Keratinocyte (primary cell): ENCODE data around the gene DLX1. TPM values are rescaled to one million over a fixed set of nuclear protein-coding genes. Genes with fewer than 3 reads are reported as not detected.

ENCODE experiments used
- DNase-seq: peaks from one replicate; pipeline ENCODE4 v3.0.0-alpha.2; 2011; ENCODE audit warnings: low read depth, missing footprints, low spot score
- FAIRE-seq: peaks from 2 replicates; lab custom pipeline; 2011; peaks lifted over from hg19 to GRCh38; lab: Jason Lieb, UNC
- H2AFZ ChIP-seq: 2 replicates; pipeline ENCODE4 v1.6.0; 2012; ENCODE audit warnings: low read length, control low read depth, inconsistent platforms; ENCODE audit not compliant: control insufficient read depth
- H3K27ac ChIP-seq: 2 replicates; pipeline ENCODE4 v1.5.1; 2011; ENCODE audit warnings: low read length; ENCODE audit not compliant: control insufficient read depth, insufficient read depth
- H3K27me3 ChIP-seq: 3 replicates; pipeline ENCODE4 v1.6.0; 2011; ENCODE audit warnings: low read length; ENCODE audit not compliant: control insufficient read depth, insufficient read depth; ENCODE audit errors: extremely low read depth
- H3K36me3 ChIP-seq, 2 experiments: 2 replicates in 1 of 2; 3 replicates in 1 of 2; pipeline ENCODE4 v1.5.1; 2011; ENCODE audit warnings: low read length in 2 of 2, mild to moderate bottlenecking in 1 of 2; ENCODE audit not compliant: control insufficient read depth in 2 of 2, insufficient read depth in 2 of 2; ENCODE audit errors: extremely low read depth in 1 of 2
- H3K4me1 ChIP-seq: 3 replicates; pipeline ENCODE4 v1.5.1; 2011; ENCODE audit warnings: low read length; ENCODE audit not compliant: control insufficient read depth, insufficient read depth; ENCODE audit errors: extremely low read depth
- H3K4me2 ChIP-seq: 3 replicates; pipeline ENCODE4 v1.6.0; 2011; ENCODE audit warnings: low read depth, low read length; ENCODE audit not compliant: control insufficient read depth, insufficient read depth; ENCODE audit errors: extremely low read depth
- H3K4me3 ChIP-seq, 3 experiments: fragments of 200-600 bp in 1 of 3; sonication (generic) in 1 of 3; 2 replicates in 2 of 3; 3 replicates in 1 of 3; pipeline ENCODE4 v1.5.1; 2011 to 2016; ENCODE audit warnings: low read length in 3 of 3, mild to moderate bottlenecking in 3 of 3, control low read depth in 2 of 3, inconsistent platforms in 1 of 3, low read depth in 1 of 3, mixed read lengths in 1 of 3, mixed run types in 1 of 3, moderate library complexity in 1 of 3; ENCODE audit not compliant: control insufficient read depth in 2 of 3, insufficient read depth in 2 of 3; ENCODE audit errors: extremely low read depth in 1 of 3
- H3K79me2 ChIP-seq: 2 replicates; pipeline ENCODE4 v1.6.0; 2012; ENCODE audit warnings: low read length; ENCODE audit not compliant: control insufficient read depth, insufficient read depth
- H3K9ac ChIP-seq: 3 replicates; pipeline ENCODE4 v1.6.0; 2011; ENCODE audit warnings: low read length; ENCODE audit not compliant: control insufficient read depth, insufficient read depth; ENCODE audit errors: extremely low read depth
- H3K9me1 ChIP-seq: 3 replicates; pipeline ENCODE4 v1.6.0; 2011; ENCODE audit warnings: low read length; ENCODE audit not compliant: control insufficient read depth, insufficient read depth; ENCODE audit errors: extremely low read depth
- H3K9me3 ChIP-seq: 2 replicates; pipeline ENCODE4 v1.5.1; 2012; ENCODE audit warnings: low read depth, low read length; ENCODE audit not compliant: control insufficient read depth
- H4K20me1 ChIP-seq: 3 replicates; pipeline ENCODE4 v1.6.0; 2011; ENCODE audit warnings: low read length; ENCODE audit not compliant: control insufficient read depth, insufficient read depth; ENCODE audit errors: extremely low read depth
- EZH2 ChIP-seq: IDR thresholded peaks from one replicate; pipeline ENCODE4 v1.6.1; 2012; ENCODE audit warnings: inconsistent platforms, mild to moderate bottlenecking, low read length, moderate library complexity
- dilution Hi-C: fragments of 300-500 bp; cut with MboI; formaldehyde crosslinking; loops from one replicate; pipeline ENCODE4 v1.7.0; 2020; ENCODE audit warnings: low sequenced_read_pairs; ENCODE audit not compliant: extremely low pct_ligation_motif_present
- polyA plus RNA-seq, 5 experiments: library from polyadenylated mRNA; depleted of rRNA in 3 of 5; stranded (reverse) in 3 of 5; stranded (forward) in 1 of 5; unstranded in 1 of 5; fragments of >200 nt; gene quantifications; 1 replicate in 1 of 5; 2 replicates in 3 of 5; 3 replicates in 1 of 5; pipeline versions ENCODE4 v1.2.1 to v1.2.3, GENCODE V29; 2011 to 2012; ENCODE audit warnings: missing spikeins in 2 of 5, low read depth in 1 of 5, low replicate concordance in 1 of 5
- TF ChIP-seq, protein P1 (sequence below), 3 experiments: IDR thresholded peaks in 1 of 3; conservative IDR thresholded peaks in 1 of 3; optimal IDR thresholded peaks in 1 of 3; 2 replicates in 2 of 3; 3 replicates in 1 of 3; pipeline versions ENCODE3 to v1.5.1; 2011; ENCODE audit warnings: low read length in 3 of 3, mild to moderate bottlenecking in 3 of 3, moderate library complexity in 2 of 3, control low read depth in 1 of 3, inconsistent platforms in 1 of 3; ENCODE audit not compliant: insufficient read depth in 2 of 3; ENCODE audit errors: extremely low read depth in 1 of 3

Gene DLX1
- polyA plus RNA-seq, 1 donor (not counting 4 experiments of a cell fraction or from before 2014, with no cell fraction given): 0.88 TPM

DNA sequence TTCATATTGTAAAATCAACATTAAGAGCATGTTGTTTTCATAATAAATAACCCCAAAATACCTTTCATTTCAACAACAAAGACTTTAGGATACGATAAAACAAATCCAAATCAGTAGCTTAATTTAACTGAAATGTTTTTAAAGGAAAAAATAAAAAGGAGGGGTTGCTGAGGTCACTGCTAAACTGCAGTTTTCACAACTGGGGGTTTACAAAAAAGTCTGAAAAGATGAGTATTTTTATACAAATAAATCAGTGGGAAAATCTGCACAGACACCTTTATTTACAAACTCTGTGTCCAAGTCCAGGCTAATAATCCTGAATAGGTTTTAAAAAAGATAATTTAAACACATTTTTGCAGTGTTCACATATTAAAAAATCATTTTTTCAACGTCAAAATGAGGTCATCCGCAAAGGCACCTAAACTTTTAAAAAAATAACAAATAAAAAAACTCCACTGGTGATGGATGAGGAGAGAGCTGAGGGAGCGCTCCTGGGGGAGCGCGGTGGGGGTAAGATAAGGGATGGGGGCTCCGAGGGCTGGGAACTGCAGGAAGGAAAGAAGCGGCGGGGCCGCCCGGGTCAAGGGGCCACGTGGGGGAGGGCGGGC, 14.3 kb downstream of the DLX1 start:
- H3K4me1 ChIP-seq: peaks cover 63% of the 10 kb centered on the region
- TF ChIP-seq EZH2: no peak
- TF ChIP-seq, protein P1, sequence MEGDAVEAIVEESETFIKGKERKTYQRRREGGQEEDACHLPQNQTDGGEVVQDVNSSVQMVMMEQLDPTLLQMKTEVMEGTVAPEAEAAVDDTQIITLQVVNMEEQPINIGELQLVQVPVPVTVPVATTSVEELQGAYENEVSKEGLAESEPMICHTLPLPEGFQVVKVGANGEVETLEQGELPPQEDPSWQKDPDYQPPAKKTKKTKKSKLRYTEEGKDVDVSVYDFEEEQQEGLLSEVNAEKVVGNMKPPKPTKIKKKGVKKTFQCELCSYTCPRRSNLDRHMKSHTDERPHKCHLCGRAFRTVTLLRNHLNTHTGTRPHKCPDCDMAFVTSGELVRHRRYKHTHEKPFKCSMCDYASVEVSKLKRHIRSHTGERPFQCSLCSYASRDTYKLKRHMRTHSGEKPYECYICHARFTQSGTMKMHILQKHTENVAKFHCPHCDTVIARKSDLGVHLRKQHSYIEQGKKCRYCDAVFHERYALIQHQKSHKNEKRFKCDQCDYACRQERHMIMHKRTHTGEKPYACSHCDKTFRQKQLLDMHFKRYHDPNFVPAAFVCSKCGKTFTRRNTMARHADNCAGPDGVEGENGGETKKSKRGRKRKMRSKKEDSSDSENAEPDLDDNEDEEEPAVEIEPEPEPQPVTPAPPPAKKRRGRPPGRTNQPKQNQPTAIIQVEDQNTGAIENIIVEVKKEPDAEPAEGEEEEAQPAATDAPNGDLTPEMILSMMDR (optimal IDR thresholded peaks at IDR 0.05 in 1 of 3, IDR thresholded peaks at IDR 0.05 in 1 of 3, conservative IDR thresholded peaks at IDR 0.05 in 1 of 3; ENCODE audit: extremely low read depth in 1 of 3, insufficient read depth in 2 of 3, low read length in 3 of 3): no peak
- H3K4me3 ChIP-seq: peak overlapping the region in 2 of 3 experiments; percentile 39 to 42
- H3K79me2 ChIP-seq: no peaks in the 10 kb centered on the region
- dilution Hi-C loops: no loop called here
- no peaks in the 10 kb centered on the region for H3K36me3 ChIP-seq
- H3K27ac ChIP-seq: peak overlapping the region; percentile 92
- H3K9me3 ChIP-seq: no peaks in the 10 kb centered on the region
- H3K27me3 ChIP-seq: peaks cover 6% of the 10 kb centered on the region
- H2AFZ ChIP-seq: peak overlapping the region; percentile 49
- H4K20me1 ChIP-seq: no peaks in the 10 kb centered on the region
- H3K9ac ChIP-seq: peak overlapping the region; percentile 88
- H3K4me2 ChIP-seq: peak overlapping the region; percentile 78
- no peaks in the 10 kb centered on the region for H3K9me1 ChIP-seq
- no peak for FAIRE-seq
- DNase-seq: no peak

DNA sequence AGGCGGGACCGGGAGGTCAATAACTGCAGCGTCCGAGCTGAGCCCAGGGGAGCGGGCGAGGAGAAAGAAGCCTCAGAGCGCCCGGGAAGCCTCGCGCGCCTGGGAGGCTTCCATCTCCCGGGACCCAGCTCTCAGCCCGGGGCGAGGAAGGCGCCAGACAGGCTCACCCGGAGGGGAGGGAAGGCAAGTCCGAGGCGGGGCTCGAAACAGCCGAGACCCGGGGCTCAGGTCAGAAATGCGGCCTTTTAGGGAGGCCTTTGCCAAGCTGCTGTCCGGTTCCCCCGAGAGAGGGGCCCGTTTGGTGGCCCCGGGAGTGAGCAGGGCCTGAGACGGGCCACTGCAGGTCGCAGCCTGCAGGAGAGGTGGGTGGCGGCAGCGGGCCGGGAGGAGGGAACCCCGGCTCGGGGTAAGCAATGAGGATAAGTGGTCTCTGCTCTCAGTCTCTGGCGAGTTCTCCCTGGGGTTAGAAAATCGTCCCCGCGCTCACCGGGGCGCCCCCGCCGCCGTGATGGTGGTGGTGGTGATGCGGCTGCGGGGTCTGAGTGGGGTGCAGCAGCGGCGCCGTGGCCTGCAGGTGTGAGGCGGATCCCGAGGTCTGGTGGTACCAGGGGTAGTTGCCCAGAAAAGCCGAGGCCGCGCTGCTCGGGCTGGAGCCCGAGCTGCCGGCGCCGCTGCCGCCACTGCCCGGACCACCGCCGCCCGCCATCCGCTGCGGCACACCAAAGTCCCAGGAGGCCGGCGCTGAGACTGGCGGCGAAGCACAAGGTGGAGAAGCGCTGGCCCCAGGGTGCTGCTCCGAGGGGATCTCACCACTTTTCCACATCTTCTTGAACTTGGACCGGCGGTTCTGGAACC, 15.0 kb downstream of the DLX1 start:
- peak overlapping the region; percentile 9 for H3K9ac ChIP-seq
- H2AFZ ChIP-seq: no peak overlapping the region
- FAIRE-seq (no peak), DNase-seq (no peak)
- no peaks in the 10 kb centered on the region for H3K9me3 ChIP-seq
- no peaks in the 10 kb centered on the region for H3K27me3 ChIP-seq
- no peak overlapping the region for H3K4me3 ChIP-seq
- dilution Hi-C loops: no loop called here
- H4K20me1 ChIP-seq: no peaks in the 10 kb centered on the region
- no peaks in the 10 kb centered on the region for H3K36me3 ChIP-seq
- TF ChIP-seq, protein P1 (optimal IDR thresholded peaks at IDR 0.05 in 1 of 3, IDR thresholded peaks at IDR 0.05 in 1 of 3, conservative IDR thresholded peaks at IDR 0.05 in 1 of 3; ENCODE audit: extremely low read depth in 1 of 3, insufficient read depth in 2 of 3, low read length in 3 of 3): no peak
- no peak for TF ChIP-seq EZH2
- H3K4me1 ChIP-seq: peaks cover 60% of the 10 kb centered on the region
- H3K9me1 ChIP-seq: no peaks in the 10 kb centered on the region
- peak overlapping the region; percentile 93 for H3K4me2 ChIP-seq
- H3K79me2 ChIP-seq: no peaks in the 10 kb centered on the region
- H3K27ac ChIP-seq: no peak overlapping the region
